ENCODE results near the gene PAN3.

Gene PAN3

DNA sequence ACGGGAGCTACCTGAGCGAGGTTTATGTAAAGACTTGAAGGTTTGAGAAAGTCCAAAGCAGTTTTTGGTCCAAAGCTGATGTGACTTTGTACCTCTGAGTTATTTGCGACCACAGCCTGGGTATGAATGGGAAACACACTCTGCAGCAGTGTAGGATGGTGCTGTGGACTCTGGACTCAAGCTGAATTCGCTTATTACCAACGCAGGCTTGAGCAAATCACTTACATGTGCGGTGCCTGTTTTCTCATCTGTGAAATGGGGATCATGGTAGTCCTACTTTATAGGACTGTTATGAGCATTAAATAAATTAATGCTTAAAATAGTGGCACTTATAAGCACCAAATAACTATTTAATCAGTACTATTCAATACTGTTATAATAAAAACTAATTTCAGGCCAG is 176.5 kb downstream of the PAN3 start:
- DNase-seq, result no peak

DNA sequence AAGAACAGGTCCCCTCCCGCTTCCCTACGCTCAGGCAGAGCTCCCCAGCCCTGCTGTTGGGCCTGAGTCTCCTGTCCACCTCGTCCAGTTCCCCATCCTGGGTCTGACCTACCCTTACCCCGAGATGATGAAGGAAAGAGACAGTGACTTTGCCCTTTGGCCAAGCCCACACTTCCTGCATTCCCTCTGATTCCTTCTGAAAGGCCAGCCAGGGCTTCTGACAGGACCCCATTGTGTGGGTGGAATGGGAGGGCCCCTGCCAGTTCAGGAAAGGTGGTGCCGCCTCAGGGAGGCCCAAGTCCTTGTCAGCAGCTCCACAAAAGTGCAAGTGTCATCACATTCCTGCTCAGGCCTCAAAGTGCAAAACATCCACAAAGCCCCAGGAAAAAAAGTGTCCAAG is 177.8 kb downstream of the PAN3 start:
- peak; percentile 15 for DNase-seq

DNA sequence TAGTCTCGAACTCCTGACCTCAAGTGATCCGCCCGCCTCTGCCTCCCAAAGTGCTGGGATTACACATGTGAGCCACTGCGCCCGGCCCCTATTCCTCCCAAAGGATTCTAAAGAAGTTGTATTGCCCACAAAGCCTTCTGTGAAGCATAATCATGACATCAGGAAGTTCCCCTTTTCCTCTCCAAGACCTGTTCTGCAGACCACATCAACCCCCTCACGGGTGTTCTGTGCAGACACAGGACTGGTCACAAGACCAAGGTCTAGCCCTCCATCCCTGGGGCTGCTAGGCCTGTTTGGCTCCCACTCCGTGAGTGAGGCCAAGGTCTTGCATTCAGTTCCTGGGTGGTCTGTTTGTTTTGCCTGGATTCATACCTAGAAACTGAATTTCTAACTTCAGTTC is 178.5 kb downstream of the PAN3 start:
- peak; percentile 31 for DNase-seq

DNA sequence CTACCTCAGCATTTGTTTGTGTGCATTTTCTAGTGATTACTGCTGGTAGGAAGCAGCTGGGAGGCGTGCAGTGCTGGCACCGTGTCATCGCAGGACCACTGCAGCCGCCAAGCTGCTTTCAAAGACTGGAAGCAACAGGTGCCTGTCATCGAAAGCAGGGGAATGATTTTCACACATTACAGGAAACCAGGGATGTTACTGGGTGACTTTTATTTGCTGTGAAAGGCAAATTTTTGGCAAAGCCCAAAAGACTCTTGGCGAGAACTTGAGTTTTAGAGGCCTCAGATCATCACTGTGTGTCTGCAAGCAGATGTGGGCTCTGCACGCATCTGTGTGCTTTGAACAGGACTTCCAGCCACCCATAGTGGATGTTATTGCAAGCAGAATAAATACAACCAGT is 180.2 kb downstream of the PAN3 start:
- DNase-seq, result no peak

DNA sequence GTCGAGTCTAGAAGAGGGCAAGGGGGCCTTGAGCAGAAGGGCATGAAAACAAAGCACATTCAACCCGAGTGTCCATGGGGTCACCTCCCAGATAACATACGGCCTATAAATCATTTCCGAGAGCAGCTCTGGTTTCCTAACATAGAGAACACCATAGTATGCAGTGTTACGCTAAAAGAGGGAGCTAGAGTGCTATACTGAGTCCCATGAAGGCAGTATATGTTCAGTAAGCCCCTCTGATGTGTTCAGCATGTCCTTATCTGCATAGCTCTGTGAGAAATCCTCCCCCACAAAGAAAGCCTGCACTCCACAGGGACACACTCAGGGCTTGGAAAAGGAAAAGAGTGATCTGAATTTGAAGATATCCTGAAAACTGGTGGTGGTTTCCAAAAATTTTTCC is 181.2 kb downstream of the PAN3 start:
- DNase-seq, result no peak

DNA sequence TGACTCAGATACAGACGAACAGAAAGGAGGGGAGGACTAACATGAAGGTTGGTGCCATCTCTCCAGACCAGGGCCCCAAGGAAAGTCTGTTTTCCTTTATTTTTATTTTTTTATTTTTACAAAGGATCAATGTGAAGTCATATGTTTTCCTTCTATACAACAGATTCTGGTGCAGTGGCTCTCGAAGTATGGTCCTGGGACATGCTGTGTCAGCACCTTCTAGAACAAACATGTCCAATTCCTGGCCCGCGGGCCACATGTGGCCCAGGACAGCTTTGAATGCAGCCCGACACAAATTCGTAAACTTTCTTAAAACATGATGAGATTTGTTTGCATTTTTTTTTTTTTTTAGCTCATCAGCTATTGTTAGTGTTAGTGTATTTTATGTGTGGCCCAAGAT is 181.9 kb downstream of the PAN3 start:
- DNase-seq, result no peak

DNA sequence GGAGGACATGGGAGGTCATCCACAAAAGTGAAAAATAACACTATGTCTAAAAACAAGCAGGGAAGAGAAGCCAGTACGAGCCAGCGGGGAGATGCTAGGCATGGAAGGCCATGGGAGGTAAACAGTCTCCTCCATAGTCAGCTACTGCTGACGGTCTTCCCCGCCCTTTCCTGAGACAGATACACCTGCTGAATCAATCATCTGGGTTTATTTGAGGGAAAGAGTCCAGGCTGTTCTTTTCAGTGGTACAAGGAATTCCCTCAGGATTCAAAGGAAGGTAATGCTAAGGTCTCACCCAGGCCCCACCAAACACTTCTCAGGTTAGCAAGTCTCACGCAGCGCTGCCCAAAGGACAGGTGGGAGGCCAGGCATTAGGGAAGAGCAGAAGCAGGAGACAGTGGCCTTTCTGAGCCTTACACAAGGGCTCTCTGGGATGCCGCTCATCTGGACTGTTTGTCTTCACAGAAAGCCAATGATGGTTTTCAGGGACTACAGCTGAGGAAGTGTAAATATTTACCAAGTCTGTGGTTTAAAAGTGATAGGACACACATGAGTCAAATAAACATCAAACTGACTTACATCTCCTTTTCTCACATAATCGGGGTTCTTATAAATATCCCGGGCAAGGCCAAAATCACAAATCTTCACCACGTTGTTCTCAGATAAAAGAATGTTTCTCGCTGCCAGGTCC is 182.7 kb downstream of the PAN3 start:
- no peak for DNase-seq

DNA sequence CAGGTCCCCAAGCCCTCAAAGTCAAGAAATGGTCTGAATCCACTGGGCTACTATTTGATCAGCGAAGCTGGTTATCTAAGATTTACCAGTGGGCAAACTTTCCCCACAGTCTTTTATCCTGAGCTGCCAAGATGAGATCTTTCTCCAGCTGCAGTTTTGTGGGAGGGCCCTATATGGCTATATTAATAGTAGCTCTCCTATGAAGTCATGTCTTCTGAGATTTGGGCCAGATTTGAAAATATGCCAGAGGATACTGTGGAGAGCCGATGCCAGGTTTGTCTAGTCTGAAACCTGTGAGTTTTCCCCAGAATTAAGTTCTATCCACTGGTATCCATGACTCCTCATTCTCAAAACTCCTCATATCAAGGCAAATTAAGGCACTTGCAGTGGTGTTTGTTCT is 183.4 kb downstream of the PAN3 start:
- DNase-seq, result no peak

DNA sequence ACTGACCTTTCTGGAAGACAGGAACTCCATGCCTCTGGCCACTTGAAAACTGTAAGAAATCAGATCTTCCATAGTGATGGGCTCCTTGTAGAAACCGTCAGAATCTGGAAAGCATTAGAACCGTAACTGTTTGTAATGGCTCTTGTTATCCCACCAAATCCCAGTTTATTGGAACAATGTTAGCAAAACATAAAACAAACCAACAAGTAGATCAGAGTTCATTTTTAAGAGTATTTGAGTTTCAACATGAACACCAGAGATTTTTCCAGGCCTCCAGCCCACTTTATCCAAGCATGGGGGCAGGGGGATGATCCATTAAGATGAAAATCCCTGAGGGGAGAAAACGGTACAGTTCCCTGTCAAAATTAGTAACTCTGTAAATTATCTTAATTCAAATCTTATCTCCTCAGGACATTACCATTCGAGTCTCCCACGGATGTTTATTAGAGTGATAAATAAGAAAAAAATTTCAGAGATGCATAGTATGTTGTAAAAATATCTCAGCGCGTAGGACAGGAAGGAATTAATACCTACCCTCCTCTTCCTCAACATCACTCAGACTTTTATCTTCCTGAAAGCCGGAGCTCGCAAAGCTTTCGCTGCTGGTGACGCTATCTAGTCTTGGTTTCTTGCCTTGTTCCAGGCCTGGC is 184.0 kb downstream of the PAN3 start:
- no peak for DNase-seq

DNA sequence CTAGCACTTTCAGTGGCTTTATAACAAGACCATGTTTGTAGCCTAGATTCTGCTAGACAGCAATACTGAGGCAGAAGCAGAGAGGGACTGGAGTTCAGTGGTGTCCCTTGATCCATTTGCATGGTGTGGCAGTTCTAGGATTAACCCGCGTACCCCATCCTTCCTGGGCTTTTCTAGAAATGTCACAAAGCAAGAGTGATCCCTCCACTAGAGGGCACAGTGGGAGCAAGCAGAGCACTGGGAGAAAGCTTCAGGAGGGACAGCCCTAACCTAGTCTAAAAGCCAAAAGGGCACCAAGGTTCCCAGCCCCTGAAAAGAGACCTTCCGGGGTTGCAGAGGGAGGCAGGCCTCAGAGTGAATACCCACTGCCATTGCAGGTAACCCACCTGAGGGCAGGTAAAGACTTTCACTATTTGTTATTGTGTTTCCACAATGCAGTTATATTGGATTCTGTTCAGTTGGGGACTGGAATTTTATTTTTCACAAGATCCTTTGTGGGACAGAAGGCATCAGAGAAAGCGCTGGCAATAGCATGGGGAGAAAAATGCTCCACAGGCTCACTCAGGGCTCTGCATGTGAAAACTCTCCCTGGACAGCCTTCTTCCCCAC is 185.9 kb downstream of the PAN3 start:
- DNase-seq, result peak; percentile 81

DNA sequence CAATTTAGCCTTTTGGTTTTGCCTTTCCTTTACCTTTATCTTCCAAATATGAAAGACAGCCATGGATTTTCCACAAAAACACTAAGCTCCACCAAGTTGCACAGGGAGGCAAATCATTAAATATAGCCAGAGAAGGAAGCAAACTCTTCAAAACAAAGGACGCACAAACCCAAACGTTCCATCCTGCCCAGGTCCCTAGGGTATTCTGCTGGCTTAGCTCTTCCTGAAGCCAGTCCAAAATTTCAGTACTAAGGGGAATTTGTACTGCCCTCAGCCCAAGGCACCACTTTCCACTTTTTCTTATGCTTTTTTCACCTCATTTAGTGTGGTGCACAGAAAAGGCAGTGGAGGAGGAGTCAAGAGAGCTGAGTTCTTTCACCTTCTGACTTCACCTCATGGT is 186.7 kb downstream of the PAN3 start:
- no peak for DNase-seq

DNA sequence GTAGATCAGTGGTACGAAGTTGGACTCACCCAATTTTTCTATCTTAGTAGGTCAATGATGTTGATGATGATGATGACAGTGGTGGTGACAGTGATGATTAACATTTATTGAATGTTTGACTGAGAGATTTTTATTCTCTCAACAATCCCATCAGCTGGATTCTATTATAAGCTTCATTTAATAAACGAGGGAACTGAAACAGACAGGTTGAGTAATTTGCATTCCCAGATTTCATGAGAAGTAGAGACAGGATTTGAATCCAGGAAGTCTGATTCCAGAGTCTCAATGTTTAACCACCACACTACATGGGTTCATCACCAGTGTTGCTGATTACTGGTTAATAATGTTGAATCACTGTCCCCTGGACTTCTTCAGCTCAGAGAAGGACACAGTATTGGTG is 187.7 kb downstream of the PAN3 start:
- no peak for DNase-seq

DNA sequence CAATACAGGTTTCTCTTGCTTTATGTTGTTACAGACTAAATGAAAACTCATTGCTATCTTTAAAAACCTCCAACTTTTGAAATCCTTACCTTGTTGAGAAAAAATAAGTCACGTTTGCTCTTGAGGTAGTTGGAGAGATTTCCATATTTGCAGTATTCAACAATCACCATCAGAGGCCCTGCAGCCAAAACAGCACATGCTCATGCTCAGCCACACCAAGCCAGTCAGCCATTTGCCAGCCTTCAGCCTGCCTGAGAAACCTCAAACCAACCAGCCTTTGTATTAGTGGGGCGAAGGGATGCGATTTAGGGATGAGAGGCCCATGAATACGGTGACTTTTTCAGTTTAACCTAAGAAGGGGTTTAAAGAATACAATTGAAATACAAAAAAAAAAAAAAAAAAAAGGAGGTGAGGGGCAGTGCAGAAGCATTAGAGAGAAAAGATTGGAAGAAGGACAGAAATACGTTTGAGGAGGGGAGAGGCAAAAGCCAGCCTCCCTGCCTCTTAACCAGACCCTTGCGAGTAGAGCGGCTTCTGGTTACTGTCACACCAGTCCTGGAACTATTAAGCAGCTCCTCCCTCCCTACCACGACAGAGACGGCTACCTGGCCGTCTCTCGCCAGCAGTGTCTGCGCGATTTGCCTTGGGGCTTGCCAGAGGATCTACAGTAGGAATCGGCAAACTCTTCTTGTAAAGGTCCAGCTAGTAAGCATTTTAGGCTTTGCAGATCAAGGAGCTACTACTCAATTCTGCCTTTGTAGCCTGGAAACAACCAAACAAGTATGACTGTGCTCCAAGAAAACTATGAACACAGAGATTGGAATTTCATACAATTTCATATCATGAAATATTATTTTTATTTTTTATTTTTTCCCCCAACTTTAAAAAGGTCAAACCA is 189.3 kb downstream of the PAN3 start:
- DNase-seq, result no peak

DNA sequence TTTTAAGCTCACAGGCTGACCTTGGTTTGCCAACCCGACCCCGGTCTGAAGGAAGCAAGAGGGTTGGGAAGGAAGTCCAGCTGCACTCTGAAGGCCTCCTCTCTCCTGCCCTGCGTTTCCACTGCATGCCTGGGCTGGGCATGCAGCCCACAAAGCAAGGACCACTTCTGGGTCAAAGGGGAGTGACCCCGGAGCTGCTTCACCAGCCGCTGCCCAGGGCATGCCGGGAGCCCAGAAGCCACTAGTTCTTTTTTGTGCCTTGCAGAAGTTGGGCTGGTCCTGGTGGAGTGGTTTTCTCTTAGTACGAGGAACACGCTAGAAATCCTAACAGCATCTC is 189.9 kb downstream of the PAN3 start:
- no peak for DNase-seq

DNA sequence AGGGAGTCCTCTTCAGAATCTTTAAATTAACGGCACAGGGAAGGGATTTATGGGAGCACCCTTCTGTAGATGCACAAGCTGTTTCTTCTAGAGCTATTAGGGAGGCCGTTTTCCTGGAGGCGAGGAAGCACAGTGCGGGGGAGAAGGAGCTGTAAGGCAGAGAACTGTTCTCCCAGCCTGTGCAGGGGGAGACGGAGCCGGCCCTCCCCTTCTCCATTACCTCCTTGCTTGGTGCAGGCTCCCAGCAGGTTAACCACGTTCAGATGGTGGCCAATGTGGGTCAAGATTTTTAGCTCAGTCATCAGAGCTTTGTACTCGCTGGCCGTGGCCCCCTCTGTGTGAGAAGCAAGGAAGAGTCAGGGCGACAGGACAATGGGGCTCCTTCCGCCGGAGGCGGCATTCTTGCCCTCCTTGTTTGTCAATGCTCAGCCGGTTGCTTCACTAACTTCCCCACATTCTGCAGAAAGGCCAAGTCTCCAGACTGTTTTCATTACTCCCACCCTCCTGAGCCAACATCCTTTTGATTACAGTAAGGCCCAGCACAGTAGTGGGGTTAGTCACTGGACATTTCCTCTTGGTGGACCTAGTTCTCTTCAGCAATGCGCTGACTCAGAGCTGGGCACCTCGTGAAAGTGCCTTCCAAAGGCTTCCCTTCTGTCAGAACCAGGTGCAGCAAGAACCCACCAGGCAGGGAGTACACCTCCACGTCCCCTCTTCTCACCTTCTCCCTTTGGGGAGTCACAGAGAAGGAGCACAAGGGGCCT is 191.2 kb downstream of the PAN3 start:
- peak; percentile 85 for DNase-seq

DNA sequence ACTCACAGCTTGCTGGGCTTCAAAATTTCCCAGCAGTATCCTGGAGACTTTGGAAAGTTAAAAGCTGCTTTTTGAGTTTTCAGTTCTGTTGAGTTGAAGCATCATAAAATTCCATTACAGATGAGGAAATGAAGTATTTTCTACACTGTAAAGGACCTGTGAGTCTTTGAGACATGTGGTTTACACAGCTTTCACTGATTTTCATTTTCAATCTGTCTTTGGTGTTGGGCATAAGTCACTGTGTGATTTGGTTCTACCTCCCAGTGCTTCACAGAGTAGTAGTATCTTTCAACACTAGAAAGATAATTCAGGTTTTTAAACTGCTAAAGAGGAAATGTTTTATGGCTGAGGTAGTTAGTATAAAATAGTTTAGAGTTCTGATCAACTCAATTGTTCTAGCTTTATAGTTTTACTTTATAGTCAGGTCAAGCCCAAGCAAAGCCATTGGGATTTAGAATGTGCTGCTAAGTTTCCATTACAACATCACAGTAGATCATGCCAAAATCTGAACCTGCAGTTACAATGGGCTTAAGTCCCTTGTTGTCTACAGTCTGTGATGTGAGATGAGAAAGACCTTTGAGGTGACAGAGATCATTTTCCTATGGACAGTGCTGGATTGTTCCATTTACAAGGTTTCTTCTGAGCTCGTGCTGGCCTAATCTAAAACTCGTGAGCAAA is 195.0 kb downstream of the PAN3 start:
- DNase-seq, result no peak

DNA sequence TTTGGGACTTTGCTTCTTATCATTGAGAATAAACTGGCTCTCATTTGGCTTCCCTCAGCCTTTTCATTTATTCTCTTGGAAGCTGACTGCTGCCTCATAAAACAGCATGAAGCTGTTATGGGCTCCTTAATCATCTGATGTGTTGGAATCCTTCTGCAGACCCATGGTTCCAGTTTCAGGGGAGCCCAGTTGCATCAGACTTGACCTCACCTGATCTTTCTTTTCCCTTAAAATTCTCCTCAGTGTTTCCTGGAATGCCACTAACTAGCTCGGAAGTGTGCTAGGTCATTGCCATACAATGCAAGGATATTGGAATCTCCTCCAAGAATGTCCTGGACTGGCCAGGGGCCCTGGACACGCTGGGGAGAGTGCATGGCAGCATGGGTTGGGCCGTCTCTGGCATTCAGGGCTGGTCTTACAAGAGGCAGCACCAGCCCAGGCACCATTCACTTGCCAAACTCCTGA is 197.9 kb downstream of the PAN3 start:
- no peak for DNase-seq

DNA sequence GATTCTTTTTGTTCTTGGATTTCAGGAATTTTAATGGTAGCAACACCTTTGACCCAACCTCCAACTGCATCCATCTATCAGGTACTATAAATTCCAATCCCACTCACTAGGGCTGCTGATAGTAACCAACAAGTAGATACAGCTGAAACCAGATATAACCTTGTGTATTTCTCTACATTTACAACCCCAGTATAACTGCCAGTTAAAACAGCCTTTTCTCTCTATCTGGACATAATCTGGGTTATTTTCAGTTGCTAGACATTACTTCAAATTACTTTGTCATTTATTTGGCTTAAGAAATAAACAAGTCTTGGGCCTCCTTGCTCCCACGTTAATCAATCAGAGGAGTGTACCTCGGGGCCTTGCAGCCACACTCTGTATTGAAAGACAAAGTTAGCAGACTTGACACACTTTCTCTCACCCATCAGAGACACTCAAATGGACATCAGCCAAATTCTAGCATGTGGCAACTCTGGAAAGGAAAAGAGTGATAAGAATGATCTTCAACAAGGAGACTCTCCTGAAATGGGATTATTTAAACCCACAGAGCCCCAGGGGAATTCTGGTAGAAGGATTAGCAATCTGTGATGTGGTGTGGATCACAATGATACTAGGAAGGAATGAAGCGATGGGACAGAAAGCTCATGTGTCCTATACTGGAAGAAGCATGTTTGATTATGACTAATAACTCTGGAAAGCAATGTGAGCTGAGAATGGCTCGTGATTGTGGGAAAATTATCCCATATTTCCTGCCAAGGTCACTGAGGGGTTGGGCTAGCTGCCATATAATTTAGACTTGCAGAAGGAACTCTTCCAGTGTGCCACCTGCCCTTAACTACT is 199.0 kb downstream of the PAN3 start:
- no peak for DNase-seq

DNA sequence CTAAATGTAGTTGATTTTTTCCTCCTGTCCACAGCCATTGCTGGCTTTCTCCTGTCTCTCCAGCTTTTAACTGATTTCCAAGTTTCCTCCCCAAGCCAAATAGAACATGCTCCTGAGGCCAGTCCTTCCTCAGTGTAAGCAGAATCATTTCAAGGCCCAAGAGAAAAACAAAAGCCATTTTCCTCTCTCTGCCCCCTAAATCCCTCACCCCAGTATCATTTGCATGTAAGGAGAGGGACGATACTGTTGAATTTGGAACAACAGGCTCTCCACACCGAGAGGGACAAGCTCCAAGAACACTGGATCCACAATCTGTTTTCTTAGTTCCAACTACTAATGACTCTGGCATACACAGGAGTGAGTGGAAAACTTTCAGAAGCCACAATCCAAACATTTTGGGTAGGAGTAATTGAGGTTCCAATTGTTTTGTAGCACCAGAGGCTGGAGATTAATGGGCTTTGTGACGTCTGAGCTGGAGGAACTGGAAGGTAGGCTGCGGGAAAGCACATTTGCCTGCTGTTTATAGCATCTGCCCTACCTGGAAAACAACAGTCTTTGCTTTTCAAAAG is 199.7 kb downstream of the PAN3 start:
- no peak for DNase-seq

DNA sequence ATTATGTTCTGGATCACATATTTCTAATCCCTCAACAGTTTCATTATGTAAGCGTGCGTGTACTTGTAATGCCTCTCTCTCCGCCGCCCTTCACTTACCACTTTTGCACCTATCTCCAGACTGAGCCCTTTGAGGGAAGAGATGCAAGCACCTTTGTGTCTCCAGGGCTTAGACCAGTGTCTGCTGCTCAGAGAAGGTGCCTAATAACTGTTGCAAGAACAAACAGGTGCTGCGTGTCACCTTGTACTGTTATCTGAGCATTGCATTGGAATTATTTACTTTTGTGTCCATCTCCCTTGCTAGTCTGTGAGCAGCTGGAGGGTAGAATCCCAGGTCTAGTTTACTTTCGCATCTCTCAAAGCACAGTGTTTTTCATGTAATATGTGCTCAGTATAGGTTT is 200.4 kb downstream of the PAN3 start:
- DNase-seq, result no peak

DNA sequence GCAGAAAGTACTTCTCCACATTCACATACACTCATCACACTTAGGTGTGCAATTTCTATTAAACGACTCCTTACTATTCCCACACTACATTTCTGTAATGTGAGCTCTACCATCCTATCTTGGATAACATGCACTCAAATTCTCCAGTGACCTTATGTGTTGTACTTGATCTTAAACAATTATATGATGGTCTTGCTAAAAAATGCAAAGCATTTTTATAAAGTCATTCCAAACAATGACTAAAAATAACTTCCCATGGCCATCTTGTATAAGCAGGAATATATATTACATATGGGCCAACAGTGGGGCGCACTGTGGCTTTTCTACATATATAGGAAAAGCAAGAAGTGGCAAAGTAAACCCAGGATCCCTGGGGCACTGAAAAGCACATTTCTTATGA is 201.1 kb downstream of the PAN3 start:
- DNase-seq, result no peak
